CD4-positive, alpha-beta T cell treated with Interleukin-15 for 4 hours (primary cell): ENCODE measurements around the gene RPLP1.
"Not testable (repeated sequence)": the region's sequence is repeated elsewhere in the genome, so short reads cannot be mapped to it uniquely, and the experiment has no call there.

ENCODE experiments used
- DNase-seq: peaks from one replicate; pipeline ENCODE4 v3.0.0-alpha.2; 2020; ENCODE audit warnings: low spot score

Gene RPLP1

DNA sequence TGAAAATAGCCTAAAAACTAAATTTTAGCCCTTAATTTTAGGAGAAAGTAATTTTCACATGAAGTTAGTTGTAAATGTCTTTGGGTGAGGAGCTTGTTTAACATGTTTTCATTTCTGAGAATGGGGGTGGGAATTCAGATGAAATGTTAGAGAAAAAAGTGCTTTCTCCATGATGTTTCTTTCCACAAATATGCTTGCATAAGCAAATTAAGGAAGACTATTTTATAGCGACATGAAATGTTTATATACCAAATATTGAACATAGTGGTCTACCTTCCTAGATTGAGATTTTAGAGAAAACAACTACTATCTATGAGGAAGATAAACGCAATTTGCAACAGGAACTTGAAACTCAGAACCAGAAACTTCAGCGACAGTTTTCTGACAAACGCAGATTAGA is 13.0 kb upstream of the RPLP1 start:
- no peak for DNase-seq

- DNase-seq = no peak
These were observed 9.5 kb upstream of the RPLP1 start for GRCh38 chr15:69443032-69443611.

- no peak for DNase-seq
These were observed 7.9 kb upstream of the RPLP1 start for GRCh38 chr15:69444686-69445085.

DNA sequence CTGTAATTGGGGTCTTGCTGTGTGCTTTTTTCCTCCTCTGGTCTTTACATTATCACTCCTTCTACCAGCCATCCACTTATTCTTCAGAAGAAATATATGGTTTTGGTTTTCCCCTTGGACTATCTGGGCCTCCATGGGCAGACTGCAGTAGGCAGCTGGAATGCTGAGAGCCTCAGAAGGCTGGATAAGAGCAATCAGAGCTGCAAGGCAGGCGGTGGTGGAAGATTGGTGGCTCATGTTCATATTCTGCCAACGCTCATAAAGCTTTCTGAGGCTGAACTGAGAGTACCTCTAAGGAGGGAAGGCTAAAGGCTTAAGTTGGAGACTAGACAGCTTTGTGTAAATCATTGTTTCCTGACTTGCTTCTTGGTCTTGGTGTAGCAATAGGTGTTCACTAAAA is 5.7 kb upstream of the RPLP1 start:
- DNase-seq = no peak

GRCh38 chr15:69450221-69450620 is 2.4 kb upstream of the RPLP1 start:
- not testable (repeated sequence) for DNase-seq

DNA sequence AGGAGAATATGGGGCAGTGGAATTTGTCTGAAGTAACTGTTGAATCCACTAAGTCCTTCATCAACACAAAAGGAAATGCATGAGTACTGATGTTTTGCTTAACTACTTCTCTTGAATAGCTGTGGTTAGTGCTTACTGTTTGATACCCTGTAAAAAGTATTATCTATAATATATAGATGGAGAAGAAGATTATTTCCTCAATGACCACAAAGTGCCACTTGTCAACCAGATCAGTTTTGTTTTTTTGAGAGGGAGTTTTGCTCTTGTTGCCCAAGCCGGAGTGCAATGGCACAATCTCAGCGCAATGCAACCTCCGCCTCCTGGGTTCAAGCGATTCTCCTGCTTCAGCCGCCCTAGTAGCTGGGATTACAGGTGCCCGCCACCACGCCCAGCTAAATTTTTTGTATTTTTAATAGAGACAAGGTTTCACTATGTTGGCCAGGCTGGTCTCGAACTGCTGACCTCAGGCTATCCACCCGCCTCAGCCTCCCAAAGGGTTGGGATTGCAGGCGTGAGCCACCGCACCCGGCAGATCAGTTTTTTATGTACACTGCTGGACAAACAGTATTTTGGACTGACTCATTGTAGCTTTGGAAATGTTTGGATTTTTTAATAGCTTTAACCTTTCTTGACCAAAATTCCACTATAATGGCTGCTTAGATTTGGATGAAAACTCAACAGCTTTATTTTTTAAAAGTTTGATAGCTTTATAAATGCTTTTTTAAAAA is 1.5 kb upstream of the RPLP1 start:
- DNase-seq = no peak

DNA sequence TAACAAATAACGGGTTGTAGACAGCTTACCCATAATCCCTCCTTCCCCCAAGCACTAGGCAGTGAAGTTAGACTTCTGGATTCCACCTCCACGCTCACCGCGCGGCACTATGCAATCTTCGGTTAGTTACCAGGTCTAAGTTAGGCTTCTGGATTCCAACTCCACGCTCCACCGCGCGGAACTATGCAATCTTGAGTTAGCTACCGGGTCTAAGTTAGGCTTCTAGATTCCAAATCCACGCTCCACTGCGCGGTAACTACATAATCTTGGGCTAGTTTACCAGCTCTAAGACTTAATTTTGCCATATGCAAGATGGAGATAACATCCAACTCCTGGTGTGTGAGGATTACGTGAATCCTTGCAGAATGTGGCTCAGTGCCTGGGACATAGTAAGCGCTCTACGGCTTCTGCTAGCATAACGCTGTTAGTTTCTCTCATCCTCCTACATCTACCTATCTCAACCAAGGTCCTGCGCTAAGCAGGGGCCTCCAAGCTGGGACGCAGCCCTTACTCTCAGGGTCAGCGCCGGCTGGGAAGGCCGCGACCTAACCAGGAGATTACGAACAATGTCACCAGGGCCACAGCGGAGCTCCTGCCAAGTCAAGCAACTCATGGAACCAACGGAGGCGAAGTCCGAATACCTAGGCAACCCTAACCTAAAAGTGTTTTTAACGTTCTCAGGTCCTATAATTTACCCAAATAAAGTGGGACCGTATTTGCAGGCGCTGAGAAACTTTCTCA is 497 bp upstream of the RPLP1 start:
- DNase-seq = no peak

- no peak for DNase-seq
These were observed 2.3 kb downstream of the RPLP1 start for GRCh38 chr15:69454953-69455352.

DNA sequence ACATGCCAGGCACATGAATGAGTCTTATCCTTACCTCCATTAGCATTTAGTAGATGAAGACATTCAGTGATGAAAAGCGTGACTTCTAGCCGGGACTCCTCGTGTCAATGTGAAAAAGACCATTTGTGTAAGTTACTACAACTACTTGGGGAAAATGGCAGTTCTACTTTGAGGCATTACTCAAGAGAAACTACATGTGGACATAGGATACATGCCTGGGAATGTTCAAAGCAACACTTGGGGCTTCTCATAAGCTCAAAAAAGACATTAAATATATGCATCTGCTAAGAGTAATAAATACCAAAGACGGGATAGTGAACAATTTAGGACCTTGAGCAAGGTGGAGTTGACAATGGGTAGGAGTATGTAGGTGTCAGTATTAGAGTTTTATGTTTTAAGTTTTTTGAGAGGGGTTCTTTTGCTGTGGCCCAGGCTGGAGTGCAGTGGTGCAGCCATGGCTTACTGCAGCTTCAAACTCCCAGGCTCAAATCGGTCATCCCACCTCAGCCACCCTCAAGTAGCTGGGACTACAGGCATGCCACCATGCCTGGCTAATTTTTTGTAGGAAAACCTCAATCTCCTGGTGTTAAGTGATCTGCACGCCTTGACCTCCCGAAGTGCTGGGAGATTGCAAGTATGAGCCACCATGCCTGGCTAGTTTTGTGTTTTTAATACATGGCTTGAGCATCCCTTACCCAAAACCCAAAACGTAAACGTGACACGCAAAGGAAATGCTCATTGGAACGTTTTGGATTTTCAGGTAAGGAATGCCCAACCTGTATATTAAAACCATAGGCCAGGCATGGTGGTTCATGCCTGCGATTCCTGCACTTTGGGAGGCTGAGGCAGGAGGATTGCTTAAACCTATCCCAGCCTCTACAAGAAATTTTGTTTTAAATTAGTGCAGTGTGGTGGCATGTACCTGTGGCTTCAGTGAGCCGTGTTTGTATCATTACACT is 3.9 kb downstream of the RPLP1 start:
- no peak for DNase-seq

- DNase-seq = no peak
These were observed 5.0 kb downstream of the RPLP1 start for GRCh38 chr15:69457304-69458280.

DNA sequence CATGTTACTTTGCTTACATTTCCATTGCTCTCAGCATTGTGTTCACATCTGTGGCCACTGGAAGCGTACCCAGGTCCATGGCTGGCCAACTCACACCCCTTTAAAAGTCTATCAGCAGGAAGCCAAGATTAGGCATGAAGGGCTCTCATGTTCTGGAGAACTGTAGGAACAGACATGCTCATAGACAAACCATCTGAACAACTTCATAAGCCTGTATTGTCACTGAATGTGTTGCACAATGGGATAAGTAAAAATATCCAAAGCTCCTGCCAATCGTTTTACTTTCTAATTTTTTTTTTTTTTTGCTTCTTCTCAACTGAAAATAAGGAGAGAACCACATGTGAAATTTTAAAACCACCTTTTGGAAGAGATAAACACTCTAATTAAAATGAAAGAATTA is 6.4 kb downstream of the RPLP1 start:
- no peak for DNase-seq

DNA sequence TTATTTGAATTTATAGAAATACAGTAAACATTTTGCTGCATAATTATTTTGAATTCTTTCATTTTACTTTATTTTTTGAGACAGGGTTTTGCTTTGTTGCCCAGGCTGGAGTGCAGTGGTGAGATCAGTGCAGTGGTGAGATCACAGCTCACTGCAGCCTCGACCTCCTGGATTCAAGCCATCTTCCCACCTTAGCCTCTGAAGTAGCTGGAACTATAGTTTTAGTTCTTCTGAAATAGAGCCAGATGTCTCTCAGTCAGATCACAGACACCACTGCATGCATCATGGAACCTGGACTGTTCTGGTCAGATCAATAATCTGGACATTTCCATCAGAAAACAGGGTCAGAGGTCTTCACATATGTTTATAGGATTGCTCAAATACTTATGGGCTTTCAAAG is 7.9 kb downstream of the RPLP1 start:
- no peak for DNase-seq

DNA sequence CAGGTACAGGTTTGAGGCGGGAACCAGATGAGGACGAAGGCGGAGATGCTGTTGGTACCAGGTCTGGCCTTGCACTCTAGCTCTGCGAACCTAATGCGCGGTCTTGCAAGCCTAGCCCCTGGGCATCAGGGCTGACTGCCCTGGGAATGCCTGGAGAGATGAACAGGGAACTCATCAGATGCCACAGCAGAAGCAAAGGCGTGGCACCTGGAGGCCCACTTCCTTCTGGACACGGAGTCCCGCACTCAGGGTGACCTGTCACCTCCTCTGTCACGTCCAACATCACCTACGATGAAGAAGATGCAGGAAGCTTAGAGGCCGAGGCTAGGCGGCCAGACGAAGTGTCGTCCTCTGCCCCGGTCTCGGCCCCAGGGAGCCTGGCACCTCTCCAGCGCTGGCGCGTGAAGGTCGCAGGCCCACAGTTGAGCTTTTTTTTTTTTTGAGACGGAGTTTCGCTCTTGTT is 9.4 kb downstream of the RPLP1 start:
- DNase-seq = no peak

GRCh38 chr15:69462493-69463181 is 10.0 kb downstream of the RPLP1 start:
- DNase-seq = peak; percentile 93

- DNase-seq = no peak
These were observed 10.7 kb downstream of the RPLP1 start for GRCh38 chr15:69463182-69463756.

GRCh38 chr15:69465253-69465652 is 12.6 kb downstream of the RPLP1 start:
- no peak for DNase-seq

- DNase-seq = no peak
These were observed 14.1 kb downstream of the RPLP1 start for GRCh38 chr15:69466733-69467132.

DNA sequence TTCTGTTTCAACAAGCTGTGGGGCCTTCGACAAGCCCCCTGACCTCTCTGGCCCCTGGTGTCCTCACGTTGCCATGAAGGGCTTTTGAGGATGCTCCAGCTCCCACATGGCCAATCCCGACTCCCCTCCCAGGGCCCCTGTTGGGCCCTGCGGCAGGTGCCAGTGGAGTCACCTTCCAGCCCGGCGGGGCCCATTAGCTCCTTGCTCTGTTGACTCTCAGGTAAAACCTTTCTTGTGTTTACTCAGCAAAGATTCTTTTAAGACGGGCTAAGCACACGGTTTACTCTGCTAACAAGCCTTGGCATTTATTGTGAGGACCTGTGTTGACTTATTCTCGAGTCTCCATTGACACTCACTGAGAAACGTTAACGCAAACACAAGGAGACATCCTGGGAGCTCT is 15.0 kb downstream of the RPLP1 start:
- no peak for DNase-seq

DNA sequence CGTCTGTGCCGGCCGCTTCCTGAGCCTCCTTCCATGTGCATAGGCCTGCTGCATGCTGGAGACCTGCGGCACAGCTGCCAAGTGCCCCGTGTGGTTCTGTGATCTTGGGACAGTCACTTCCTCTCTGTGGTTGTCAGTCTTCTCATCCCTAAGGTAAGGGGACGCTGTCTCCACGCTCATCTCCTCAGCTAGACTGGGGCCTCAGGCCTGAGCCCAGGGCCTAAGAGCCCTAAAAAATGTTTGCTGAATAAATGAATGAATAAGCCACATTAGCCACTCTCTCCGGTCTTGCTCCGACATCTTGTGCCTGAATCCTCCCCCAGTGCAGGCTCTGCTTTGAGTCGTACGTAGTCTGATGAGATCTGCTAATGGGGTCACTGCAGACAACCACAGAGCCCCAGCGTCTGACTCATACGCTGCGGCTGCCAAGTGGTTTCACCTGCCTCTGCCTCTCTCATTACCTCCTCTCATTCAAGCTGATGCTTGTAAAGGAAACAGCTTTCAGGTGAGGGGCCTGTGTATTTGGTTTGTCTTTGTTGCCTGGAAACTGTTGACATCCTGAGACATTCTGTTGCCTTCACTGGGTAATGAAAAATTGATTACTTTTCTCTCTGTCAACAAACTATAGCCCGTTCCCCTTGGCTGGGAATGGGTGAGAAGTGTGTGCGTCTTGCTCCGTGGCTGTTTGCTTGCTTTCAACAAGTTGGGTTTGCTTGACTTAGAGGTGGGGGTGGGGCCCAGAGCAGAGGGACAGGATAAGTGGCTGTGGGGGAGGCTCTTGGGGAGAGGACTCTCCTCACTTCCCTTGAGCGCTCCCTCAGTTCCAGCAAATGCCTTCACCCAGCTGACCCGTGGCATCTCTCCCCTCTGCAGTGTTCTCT is 15.9 kb downstream of the RPLP1 start:
- DNase-seq = peak; percentile 95
